ENCODE measurements around the gene RUVBL1.

Gene RUVBL1

DNA sequence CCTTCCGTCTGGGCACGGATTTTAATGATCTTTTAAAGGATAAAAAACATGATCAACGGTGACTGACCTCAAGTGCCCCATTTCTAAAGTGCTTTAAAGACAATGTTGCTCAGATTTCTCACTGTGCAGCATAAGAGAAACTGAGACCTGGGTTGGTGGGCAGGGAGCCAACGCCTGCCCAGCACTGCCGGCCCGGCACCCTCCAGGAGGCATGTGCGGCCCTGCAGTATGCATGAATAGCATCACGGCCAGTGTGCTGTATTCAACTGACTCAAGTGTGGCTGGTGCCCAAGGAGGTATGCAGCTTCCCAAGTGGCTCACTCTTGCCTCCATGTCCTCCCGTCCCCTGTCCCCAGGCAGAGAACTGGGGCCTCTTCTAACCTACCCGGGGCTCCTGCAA is 41.1 kb downstream of the RUVBL1 start:
- DNase-seq (ENCODE audit: low read depth) = no peak

DNA sequence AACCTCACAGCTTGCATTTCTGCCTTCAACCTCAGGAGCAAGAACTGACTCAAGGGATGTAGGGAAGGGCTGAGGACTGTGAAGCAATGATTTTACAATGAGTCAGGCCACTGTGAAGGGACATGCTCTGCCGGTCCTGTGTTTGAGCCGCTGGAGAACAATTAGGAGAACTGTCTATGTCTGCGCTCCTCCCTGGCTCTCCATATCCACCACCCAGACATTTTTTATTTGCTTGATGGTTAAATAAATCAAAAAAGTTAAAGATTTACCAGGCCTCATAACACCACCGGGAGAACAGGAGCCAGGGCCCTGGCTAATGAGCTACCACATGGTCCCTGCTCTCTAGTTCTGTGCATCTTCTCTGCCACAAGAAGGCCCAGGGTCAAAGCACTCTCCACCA is 41.8 kb downstream of the RUVBL1 start:
- DNase-seq (ENCODE audit: low read depth) = peak; percentile 43

DNA sequence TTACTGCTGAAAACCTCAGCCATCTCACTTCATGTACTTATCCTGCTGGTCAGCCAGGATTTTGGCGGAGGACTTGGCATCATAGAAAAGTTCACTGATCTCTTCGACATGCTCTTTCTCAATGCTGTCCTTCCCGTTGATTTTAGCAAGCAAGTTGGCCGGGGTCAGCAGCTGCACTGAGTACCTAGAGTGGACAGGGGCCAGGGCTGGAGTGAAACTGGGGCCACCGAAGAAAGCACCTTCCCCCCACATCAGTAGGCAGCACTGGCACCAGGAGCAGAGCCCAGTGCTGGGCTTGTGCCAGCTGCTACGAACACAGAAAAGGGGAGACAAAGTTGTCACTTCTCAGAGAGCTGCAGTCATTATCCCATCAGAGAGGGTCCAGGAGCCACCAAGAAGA is 42.4 kb downstream of the RUVBL1 start:
- DNase-seq (ENCODE audit: low read depth) = no peak

DNA sequence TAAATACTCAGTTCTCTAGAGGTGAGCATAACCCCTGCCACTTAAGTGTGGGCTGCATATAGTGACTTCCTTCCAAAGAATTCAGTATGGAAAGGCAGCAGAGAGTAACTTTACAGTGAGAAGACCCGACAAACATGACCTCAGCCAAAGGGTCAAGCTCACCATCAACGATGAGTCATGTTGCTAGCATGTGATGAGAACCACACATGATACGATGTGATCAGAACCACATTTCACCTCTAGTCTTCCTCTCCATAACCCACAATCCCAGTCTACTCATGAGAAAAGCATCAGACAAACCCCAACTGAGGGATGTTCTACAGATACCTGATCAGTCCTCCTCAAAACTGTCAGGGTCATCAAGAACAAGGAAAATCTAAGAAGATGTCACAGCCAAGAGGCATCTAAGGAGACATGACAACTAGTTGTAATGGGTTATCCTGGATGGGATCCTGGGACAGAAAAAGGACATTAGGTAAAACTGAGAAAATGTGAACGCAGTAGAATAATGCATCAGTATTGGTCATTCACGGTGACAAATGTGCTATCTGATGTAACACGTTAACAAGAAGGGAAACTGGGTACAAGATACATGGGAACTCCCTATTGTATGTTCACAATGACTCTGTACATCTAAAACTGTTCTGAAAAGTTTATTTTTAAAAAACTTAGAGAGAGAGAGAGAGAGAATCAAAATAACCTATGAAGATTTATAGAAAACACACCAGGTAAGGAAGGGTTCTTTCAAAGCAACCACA is 43.1 kb downstream of the RUVBL1 start:
- DNase-seq (ENCODE audit: low read depth) = peak; percentile 73

DNA sequence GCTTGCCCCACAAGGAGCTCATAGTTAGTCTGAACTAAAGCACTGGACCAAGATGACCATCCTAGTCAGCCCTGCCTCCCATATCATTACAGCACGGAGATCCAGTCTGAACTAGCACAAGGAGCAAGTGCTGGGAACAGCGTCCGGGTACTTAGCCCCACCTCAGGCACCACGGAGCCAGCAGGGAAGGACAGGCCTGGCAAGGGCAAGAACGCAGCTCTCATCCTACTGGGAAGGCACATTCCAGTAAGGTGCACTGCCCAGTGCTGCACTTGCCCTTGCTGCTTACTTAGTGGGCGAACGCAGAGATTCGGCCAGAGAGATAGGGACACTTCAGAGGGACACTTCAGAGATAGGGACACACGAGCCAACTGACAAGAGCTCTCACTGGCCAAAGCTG is 43.8 kb downstream of the RUVBL1 start:
- no peak for DNase-seq (ENCODE audit: low read depth)

DNA sequence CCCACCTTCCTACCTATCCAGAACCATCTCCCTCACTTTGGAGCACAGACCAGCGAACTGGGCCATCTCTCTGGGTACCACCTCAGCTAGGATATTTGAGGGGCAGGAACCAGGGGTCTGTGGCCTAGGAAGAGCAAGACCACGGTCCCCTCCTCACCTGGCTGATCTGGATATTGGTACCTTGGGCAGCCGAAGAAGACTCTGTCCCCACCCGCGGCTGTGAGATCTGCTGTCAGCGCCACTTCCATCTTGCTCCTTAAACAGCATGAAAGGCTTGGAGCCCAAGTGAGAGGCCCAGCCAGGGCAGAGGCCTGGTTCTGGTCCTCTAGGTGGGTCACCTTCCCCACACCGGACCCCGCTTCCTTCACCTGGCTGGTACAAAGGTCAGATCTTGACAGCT is 44.7 kb downstream of the RUVBL1 start:
- DNase-seq (ENCODE audit: low read depth) = no peak

DNA sequence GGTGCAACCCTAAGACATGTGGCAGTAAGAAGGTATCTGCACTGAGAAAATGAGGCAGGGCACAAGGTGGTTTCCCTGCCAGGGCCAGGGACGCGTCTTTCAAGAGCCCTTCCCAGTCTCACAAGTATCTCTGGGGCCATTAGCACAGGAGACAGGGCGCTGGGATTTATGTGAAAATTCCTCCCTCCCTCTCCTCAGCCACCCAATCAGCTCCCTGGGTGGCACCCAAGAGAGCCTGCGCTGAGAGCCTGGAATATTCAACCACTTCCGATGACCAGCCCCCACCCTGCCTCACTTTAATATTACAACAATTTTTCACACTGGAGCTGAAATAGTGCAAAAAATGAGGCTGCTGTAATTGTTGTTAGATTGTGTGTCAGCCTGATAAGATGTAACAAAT is 45.3 kb downstream of the RUVBL1 start:
- DNase-seq (ENCODE audit: low read depth) = no peak

DNA sequence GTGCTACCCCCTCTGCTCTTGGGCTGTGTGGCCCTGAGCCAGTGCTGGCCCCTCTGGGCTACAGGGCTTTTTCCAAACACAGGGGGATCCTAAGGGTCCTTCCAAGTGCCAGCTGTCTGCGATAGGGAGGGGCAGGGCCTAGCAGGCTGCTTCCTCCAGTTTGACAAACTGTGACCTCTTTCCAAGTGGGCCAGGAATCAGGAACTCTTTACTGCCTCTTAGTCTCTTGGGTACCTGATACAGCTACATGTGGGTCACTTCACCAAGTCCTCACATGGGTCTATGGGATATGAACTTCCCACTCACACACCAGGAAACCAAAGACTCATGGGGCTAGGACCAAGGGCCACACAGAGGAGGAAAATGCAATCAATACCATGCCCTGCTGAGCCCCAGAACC is 45.9 kb downstream of the RUVBL1 start:
- DNase-seq (ENCODE audit: low read depth) = no peak

DNA sequence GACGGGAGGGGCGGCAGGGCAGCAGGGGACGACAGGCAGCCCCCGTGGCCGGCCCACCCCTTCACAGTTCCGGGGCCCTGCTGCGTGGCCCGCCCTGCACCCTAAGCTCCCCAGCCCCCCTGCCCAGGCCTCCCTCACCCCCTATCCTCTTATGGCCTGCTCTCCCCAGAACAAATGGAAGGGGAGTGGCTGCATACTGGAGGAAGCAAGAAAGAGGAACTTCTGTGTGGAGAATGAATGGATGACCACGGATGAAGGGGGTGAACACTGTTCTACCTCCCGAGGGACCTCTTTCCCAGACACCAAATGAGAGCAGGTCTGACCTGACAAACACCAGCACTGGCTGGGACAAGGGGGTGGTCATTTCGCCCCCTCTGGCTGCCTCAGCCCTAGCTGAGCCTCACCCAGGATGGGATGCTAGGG is 46.4 kb downstream of the RUVBL1 start:
- no peak for DNase-seq (ENCODE audit: low read depth)

DNA sequence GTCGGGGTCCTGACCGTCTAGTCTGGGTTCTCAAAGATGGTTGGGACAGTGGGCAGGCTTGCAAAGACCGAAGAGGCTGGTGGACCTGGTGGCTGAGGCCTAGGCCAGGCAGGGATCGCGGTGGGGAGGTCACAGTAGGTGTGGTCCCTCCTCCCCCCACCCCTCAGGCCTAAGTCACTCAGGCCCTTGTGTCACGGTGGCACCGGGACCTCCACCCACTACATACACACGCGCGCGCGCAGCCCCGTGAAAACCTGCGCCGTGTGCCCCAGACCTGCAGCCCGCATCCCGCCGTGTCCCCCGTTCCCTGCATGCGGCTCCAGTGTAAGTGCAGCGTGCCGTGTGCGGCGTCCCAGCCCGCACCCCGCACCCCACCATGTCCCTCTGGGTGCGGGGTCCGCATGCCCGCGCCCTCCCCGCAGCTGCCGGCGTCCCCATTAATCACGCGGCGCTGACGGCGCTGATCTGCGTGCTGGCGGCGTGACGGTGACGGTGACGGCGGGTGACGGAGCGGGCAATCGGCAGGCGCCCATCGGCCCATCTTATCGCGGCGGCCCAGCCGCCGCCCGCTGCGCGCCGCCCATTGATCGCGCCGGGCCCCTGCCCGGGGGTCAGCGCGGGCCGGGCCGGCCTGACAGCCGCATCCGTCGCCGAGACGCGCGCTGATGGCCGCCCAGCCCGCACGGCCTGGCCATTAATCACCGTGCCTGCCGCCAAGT is 47.0 kb downstream of the RUVBL1 start:
- DNase-seq (ENCODE audit: low read depth) = no peak

DNA sequence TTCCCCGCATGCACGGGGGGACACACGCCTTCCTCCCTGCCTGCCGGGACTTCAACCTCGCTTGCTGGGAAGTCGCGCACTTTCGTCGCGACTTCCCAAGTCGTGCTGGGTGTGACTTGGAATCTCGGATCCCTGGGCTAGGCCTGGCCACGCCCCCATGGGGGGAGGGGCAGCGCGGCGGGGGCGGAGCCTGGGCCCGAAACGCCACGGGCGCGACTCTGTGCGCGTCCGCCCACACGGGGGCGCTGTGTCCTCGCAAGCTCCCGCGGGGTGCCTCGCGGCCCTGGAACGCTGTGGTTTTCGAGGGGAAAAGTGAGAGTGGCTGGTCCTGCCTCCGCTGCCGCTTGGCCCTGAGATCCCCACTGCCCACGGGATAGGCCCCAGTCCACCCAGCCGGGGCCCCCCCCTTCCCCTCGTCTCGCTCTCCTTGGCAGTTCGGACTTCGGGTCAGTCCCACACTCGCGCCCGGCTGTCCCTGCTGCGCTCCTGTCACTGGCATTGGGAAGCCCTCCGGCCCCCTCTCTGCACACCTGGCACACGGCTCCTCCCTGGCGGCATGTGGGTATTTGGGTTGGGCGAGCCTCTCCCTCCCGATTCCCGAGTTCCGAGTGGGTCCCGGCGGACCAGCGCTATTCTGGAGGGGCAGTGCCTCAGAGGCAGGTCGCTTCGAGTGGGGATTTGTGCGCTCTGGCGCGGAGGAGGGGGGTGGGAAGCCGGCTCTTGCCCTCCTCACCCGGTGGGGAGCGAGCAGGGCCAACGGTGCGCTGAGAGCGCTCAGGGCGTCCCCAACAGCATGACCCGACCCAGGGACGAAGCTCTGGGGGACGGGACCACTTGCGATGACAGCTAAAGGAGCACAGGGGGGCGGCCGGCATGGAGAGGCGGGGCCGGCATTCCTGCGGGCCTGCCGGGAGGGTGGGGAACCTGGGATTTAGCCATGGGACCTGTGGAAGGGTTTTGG is 47.8 kb downstream of the RUVBL1 start:
- DNase-seq (ENCODE audit: low read depth) = peak; percentile 77

DNA sequence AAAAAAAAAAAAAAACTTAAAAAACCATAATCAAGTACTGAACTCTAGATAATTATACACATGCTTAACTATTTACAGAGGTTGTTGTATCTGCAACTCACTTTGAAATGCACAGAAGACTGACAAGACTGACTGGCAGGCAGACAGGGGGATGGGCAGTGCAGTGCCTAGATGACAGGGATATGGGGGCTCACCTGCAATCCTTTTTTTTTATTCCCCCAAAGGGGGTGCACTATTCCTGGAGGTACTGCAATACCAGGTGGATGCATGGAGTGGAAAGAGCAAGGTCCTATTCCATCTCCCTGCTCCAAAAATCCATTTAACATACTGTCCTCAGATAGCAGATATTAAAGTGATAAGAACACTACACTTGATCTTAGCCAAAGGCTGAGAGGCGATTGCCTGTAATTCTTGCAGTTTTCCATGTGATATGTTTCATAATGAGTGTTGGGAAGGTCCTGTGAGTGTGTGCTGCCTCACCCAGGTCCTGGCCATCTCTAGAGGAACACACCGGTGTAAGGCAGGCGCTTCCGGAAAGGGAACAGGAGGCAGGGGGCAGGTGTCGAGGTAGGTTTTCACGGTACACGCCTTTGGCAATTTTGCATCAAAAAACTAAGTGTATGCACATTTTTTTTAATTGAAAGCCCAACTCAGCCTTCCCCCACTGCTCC is 48.6 kb downstream of the RUVBL1 start:
- peak; percentile 27 for DNase-seq (ENCODE audit: low read depth)

DNA sequence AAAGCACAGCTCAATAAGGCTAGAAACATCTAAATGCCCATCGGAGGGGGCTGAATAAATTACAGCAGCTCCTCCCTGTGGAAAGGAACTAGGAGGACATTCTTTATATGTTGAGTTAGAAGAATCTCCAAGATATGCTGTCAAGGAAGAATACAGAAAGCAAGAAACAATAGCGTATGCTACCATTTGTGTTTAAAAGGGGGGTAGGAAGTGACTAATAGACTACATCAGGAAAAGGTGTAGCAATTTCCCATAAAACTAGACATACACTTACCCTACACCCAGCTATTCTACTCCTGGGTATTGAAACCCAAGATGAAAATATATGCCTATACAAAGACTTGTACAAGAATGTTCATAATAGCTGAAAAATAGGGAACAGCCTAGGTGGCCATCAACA is 49.8 kb downstream of the RUVBL1 start:
- no peak for DNase-seq (ENCODE audit: low read depth)

DNA sequence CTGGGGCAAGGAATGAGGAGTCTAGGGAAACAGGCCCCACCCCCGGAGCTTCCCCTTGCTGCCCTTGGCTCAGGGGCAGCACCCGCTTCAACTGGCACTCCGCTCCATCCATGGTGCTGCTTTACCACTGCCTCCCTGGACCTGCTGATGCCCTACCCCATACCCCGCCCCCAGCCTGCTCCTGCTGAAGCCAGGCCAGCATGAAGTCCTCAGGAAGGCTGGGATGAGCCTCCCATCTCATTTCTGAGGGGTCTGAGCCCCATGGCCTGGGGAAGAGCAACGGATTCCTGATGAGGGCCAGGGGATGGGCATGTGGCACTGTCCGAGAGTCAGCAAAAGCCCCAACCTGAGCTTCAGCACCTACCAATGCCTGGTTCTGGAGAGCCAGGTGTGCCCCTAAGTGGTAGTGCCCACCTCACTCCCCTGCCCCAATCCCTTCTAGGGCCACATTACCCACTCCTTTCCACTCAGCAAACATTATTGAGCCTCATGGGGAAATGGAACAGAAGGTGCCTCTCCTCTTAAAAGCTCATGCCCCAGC is 50.4 kb downstream of the RUVBL1 start:
- DNase-seq (ENCODE audit: low read depth) = no peak

DNA sequence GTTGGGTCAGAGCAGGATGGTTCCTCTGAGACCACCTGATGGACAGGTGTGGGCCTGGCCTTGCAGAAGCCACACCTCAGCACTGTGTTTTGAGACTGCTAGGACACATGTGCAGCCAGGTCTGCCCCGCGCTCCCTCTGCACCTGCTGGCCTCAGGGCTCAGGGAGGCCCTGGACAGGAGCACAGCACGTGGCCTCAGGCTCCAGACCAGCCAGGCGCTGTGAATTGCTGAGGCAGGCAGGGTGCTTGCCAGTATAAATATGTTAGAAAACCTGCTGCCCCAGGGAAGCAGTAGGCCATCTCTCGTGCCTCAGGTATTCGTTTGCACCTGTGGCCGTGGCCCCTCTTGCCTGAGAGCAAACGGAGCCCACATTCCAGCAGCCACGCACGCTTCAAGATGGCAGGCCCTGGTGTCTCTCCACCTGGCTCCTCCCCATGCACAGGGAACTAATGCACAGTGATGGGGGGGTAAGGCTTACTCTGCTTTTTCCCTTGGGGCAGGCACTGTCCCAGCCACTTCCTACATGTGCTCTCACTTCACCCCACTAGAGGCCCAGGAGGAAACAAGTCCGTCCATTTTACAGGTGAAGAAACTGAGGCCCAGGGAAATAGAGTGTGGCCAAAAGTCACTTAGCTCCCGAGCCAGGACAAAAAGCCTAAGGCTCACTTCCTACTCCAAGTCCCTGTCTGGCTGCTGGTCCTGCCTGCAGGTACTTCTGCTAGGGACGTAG is 51.0 kb downstream of the RUVBL1 start:
- no peak for DNase-seq (ENCODE audit: low read depth)

DNA sequence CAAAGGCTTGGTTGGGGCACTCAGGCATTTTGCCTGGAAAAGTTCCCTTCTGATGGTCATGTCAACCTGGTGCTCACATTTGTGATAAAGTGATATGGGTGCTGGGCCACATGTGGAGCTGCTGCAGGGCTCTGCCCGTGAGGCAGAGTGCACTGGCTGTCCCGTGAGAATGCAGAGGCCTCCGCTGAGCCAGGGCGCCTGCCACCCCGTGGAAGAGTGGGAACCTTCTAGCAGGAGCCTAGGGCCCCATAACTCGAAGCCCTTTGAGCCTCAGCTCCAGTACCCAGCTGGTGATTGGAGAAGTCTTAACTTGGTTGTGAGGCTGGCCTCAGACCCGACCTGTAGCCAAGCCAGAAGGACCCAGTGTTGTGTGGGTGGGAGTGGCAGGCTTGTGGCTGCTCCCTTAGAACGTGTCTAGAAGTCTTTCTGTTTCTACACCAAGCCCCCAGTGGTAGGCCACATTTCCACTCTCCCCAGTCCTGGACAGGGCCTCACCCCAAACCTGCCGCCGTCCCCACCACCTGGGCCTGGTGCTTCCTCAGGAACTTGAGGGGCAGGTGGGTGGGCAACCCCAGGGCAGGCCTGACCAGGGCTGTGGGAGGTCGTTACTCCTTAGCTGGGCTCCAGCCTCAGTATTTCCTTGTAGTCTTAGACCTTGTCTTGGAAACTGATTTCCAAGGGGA is 51.7 kb downstream of the RUVBL1 start:
- no peak for DNase-seq (ENCODE audit: low read depth)

DNA sequence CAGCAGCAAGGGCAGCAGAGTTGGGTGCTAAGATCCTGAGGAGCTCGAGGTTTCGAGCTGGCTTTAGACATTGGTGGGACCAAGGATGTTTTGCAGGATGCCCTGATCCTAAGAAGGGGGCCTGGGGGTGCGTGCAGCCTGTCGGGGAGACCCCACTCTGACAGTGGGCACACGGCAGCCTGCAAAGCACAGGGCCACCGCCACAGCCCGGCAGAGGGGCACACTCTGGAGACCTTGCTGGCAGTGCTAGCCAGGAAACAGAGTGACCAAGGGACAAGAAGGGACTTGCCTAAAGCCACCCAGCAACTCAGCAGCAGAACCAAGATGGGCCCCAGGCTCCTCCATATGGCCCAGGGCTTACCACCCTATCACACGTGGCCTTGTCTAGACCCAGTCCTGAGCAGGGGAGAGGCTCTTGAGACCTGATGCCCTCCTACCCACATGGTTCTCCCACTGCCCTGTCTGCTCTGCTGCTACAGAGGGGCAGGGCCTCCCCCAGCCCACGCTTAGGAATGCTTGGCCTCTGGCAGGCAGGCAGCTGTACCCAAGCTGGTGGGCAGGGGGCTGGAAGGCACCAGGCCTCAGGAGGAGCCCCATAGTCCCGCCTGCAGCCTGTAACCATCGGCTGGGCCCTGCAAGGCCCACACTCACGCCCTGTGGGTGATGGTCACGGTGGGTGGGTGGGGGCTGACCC is 52.6 kb downstream of the RUVBL1 start:
- no peak for DNase-seq (ENCODE audit: low read depth)

DNA sequence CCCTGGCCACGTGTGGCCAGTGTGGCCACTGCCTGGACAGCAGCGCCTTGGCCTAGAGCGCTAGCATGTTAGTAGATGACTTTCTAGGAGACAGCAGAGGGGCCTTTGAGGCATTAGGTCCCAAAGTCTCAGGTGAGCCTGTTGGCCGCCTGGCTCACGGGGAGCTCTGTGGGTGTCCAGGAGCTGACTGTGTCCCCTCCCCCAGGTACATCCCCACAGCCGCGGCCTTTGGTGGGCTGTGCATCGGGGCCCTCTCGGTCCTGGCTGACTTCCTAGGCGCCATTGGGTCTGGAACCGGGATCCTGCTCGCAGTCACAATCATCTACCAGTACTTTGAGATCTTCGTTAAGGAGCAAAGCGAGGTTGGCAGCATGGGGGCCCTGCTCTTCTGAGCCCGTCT is 54.3 kb downstream of the RUVBL1 start:
- DNase-seq (ENCODE audit: low read depth) = no peak

DNA sequence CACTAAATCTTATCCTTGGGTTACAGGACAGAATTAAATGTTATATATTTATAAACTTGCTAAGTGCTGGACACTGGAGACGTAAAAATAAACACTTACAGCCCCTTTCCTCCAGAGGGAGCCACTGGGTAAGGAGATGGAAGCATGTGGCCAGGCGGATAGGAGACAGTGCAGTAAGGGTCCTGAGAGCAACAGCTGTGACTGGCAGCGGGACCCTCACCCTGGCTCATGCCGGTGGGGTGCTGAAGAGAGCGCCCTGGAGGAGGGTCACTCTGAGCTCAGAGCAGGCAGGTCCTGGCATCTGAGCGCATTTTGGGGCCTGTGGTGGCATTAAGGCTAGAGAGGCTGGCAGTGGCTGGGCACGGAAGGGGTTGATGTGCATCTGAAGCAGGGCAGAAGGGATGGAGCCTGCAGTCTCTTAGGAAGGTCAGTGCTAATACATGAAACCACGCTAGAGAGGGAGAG is 55.4 kb downstream of the RUVBL1 start:
- peak; percentile 44 for DNase-seq (ENCODE audit: low read depth)

DNA sequence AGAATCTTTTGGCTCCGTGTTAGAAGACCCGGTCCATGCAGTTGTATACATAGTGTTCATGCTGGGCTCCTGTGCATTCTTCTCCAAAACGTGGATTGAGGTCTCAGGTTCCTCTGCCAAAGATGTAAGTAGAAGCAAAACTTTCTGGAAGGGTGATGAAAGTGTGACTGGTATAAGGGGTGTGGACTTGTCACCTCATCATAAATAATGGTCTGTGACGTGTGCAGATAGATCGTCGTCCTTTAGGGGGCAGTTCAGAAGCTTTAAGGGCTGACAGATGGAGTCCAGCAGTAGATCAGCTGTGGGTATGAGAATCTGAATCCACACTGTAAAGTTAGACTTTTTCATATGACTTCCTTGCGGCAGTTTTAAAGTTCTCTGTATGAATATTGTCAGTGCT is 56.1 kb downstream of the RUVBL1 start:
- DNase-seq (ENCODE audit: low read depth) = no peak

All from fibroblast of gingiva (primary cell).